DOHH2 (cell line): ENCODE measurements around the gene CYB5B.
A peak's percentile ranks its signal among the peaks of the same experiment; 100 is the strongest.

ENCODE experiments used
- H3F3A ChIP-seq: fragments of 200-600 bp; sonication (generic), shearing (Covaris generic); 2 replicates; pipeline ENCODE4 v1.6.0; 2016; ENCODE audit warnings: antibody characterized with exemption, mild to moderate bottlenecking; ENCODE audit not compliant: control insufficient read depth, insufficient read depth
- H3K27ac ChIP-seq: fragments of 200-600 bp; sonication (generic); 2 replicates; pipeline ENCODE4 v1.5.1; 2014; ENCODE audit warnings: low read depth, mild to moderate bottlenecking, low read length, moderate library complexity
- H3K27me3 ChIP-seq: fragments of 200-600 bp; sonication (generic); 2 replicates; pipeline ENCODE4 v1.6.1; 2014; ENCODE audit warnings: mild to moderate bottlenecking, low read length, mixed read lengths; ENCODE audit not compliant: control insufficient read depth
- H3K36me3 ChIP-seq: fragments of 200-600 bp; sonication (generic); 2 replicates; pipeline ENCODE4 v1.6.1; 2014; ENCODE audit warnings: mild to moderate bottlenecking, low read length, moderate library complexity, mixed read lengths; ENCODE audit not compliant: control insufficient read depth
- H3K4me1 ChIP-seq: fragments of 200-600 bp; sonication (generic); 2 replicates; pipeline ENCODE4 v1.6.1; 2014; ENCODE audit warnings: mild to moderate bottlenecking, low read length, mixed read lengths; ENCODE audit not compliant: control insufficient read depth
- H3K4me2 ChIP-seq: fragments of 200-600 bp; sonication (generic); 2 replicates; pipeline ENCODE4 v1.6.0; 2014; ENCODE audit warnings: mild to moderate bottlenecking, low read length, moderate library complexity
- H3K4me3 ChIP-seq: fragments of 200-600 bp; sonication (generic); 2 replicates; pipeline ENCODE4 v1.5.1; 2014; ENCODE audit warnings: mild to moderate bottlenecking, low read length, mixed read lengths
- H3K79me2 ChIP-seq: fragments of 200-600 bp; sonication (generic); 2 replicates; pipeline ENCODE4 v1.6.1; 2014; ENCODE audit warnings: mild to moderate bottlenecking, low read length, mixed read lengths; ENCODE audit not compliant: control insufficient read depth
- H3K9me2 ChIP-seq: fragments of 200-600 bp; sonication (generic); replicated peaks from 2 replicates; pipeline ENCODE4 v1.6.1; 2014; ENCODE audit warnings: mild to moderate bottlenecking, low read length, mixed read lengths; ENCODE audit not compliant: control insufficient read depth
- H3K9me3 ChIP-seq: fragments of 200-600 bp; sonication (generic); 2 replicates; pipeline ENCODE4 v1.6.1; 2014; ENCODE audit warnings: antibody characterized with exemption, low read length, mixed read lengths; ENCODE audit not compliant: control insufficient read depth, insufficient read depth
- H4K20me1 ChIP-seq: fragments of 200-600 bp; sonication (generic); 2 replicates; pipeline ENCODE4 v1.6.0; 2014; ENCODE audit warnings: low read depth, mild to moderate bottlenecking, antibody characterized with exemption, low read length, moderate library complexity; ENCODE audit not compliant: control insufficient read depth, insufficient read depth
- EZH2phosphoT487 ChIP-seq: fragments of 200-600 bp; sonication (generic); IDR thresholded peaks from 2 replicates; pipeline ENCODE4 v1.6.1; 2017; ENCODE audit warnings: borderline replicate concordance, mild to moderate bottlenecking, antibody characterized with exemption, low read length, moderate library complexity, mixed read lengths
- TF ChIP-seq, protein P1 (sequence below): fragments of 200-600 bp; sonication (generic); IDR thresholded peaks from one replicate; pipeline ENCODE4 v1.5.1; 2014; ENCODE audit warnings: antibody characterized with exemption, mild to moderate bottlenecking, low read depth, low read length; ENCODE audit not compliant: poor library complexity, severe bottlenecking

The CYB5B gene

DNA sequence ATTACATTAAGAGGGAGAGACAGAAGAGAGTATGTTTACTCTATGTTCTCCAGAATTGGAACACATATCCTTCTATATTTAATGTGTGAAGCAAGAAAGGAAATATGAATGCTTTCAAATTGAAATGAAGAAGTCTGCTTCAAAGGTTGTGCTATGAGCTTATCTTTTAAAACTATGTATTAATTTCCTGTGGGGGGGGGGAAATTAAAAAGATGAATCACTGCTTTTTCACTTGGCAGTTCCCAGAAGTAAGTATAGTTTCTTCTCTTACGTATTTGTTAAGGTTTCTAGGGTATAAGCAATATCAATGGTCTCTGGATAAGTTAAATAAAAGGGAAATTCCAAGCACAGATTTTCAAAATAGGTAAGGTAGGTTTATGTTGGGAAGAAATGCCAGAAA is 45.7 kb upstream of the CYB5B start:
- Histone ChIP-seq H3K9me3 (no peaks in the 10 kb centered on the region), H3K27me3 (no peaks in the 10 kb centered on the region), H3K4me3 (no peak overlapping the region), H3K4me1 (peaks cover 75% of the 10 kb centered on the region), H3K36me3 (peaks cover 89% of the 10 kb centered on the region), H3K27ac (no peak overlapping the region), H3K9me2 (no peaks in the 10 kb centered on the region), H4K20me1 (no peaks in the 10 kb centered on the region), H3F3A (peaks cover 23% of the 10 kb centered on the region), H3K4me2 (no peak overlapping the region), H3K79me2 (peaks cover 94% of the 10 kb centered on the region)
- no peak for TF ChIP-seq EZH2phosphoT487
- TF ChIP-seq, protein P1, sequence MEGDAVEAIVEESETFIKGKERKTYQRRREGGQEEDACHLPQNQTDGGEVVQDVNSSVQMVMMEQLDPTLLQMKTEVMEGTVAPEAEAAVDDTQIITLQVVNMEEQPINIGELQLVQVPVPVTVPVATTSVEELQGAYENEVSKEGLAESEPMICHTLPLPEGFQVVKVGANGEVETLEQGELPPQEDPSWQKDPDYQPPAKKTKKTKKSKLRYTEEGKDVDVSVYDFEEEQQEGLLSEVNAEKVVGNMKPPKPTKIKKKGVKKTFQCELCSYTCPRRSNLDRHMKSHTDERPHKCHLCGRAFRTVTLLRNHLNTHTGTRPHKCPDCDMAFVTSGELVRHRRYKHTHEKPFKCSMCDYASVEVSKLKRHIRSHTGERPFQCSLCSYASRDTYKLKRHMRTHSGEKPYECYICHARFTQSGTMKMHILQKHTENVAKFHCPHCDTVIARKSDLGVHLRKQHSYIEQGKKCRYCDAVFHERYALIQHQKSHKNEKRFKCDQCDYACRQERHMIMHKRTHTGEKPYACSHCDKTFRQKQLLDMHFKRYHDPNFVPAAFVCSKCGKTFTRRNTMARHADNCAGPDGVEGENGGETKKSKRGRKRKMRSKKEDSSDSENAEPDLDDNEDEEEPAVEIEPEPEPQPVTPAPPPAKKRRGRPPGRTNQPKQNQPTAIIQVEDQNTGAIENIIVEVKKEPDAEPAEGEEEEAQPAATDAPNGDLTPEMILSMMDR, result no peak

DNA sequence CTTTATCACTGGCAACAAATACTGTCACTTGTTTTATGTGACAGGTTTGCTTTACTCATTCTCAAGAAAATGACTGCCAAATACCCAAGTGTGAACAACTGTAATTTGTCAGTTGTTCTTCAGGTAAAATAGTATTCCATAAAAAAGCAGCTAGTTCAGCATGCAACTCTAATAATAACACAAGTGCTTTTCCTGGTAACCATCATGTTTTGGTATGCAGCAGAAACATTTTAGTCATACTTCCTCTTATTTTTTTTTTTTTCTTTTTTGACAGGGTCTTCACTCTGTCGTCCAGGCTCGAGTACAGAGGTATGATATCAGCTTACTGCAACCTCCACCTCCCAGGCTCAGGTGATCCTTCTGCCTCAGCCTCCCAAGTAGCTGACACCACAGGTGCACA is 43.2 kb upstream of the CYB5B start:
- Histone ChIP-seq H3K4me1 (peaks cover 61% of the 10 kb centered on the region), H3K9me3 (no peaks in the 10 kb centered on the region), H4K20me1 (peaks cover 4% of the 10 kb centered on the region; the same call in 1 of the 2 replicates), H3K4me3 (no peak overlapping the region), H3K9me2 (no peaks in the 10 kb centered on the region), H3F3A (peaks cover 18% of the 10 kb centered on the region), H3K4me2 (peak overlapping the region; percentile 96), H3K36me3 (peaks cover 88% of the 10 kb centered on the region), H3K79me2 (peaks cover 93% of the 10 kb centered on the region), H3K27ac (no peak overlapping the region), H3K27me3 (no peaks in the 10 kb centered on the region)
- TF ChIP-seq, protein P1, result no peak
- no peak for TF ChIP-seq EZH2phosphoT487

DNA sequence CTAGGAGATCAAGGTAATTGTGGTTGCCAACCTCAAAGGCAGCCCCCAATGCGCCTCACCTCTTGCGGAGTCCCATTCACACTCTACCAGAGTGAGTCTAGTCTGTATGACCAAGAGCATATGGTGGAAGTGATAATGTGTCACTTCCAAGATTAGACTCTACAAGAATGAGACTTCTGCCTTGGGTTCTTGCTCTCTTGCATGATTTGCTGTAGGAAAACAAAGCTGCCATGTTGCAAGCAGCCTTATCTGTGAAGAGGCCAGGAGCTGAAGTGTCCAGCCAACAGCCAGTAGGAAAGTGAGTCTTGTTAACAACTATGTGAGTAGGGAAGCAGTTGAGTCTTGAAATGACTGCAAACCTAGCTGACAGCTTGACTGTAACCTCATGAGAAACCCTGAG is 42.0 kb upstream of the CYB5B start:
- Histone ChIP-seq H3K4me2 (peak overlapping the region; percentile 96), H3K4me1 (peaks cover 58% of the 10 kb centered on the region), H3K79me2 (peaks cover 87% of the 10 kb centered on the region), H3K9me3 (no peaks in the 10 kb centered on the region), H3K27me3 (no peaks in the 10 kb centered on the region), H3F3A (peaks cover 16% of the 10 kb centered on the region), H3K36me3 (peaks cover 77% of the 10 kb centered on the region), H3K9me2 (no peaks in the 10 kb centered on the region), H3K4me3 (peak overlapping the region; percentile 22), H3K27ac (no peak overlapping the region; the same call in 1 of the 2 replicates), H4K20me1 (peaks cover 4% of the 10 kb centered on the region; the same call in 1 of the 2 replicates)
- no peak for TF ChIP-seq EZH2phosphoT487
- TF ChIP-seq, protein P1, result no peak
